A549 treated with AZD2906 at 1 μM for 4 hours (cell line): ENCODE measurements around the gene DMRT2. TPM values are rescaled to one million over a fixed set of nuclear protein-coding genes. Genes with fewer than 3 reads are reported as not detected.

Experiments used
- total RNA-seq: library from RNA; stranded (reverse); fragments of 200-300 nt; extraction: Qiagen RNA extraction; gene quantifications from 5 replicates; pipeline ENCODE4 v1.2.3, GENCODE V29; 2022

The DMRT2 gene
- total RNA-seq, result 0.03 to 0.10 TPM (median 0.08 TPM) in 3 of 5 replicates, not detected in the others

DNA sequence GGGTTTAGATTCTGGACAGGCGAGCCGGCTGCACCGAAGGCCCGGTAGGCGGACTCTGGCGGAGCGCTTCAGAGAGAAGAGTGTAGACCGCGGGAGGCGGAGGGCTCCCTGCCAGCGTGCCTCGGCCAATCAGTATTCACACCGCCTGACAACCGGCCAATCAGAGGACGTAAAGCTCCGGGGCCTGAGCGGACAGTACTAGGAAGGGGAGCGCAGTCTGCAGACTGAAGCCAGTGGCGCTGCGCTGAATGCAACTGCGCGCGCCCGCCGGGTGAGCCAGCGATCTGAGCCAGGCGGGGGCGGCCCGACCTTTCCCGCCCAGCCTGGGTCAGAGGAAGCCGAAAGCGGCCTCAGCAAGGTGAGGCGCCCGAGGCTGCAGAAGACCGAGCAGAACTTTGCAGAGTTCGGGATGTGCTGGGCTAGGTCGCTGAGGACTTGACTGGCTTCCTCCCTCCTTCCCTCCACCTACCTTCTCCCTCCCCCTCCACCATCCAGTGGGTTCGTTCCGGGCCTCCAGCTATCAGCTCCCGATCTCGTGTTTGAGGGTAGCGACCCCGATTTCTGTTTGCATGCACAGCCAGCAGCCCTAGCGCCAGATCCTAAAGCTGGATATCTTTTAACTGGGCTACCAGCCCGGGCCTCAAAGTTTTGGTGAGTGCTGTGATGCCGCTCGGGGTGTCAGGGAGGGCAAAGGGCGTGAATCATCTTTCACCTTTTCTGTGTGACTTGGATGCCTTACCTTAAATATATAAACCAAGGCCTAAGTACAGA is at the start of gene DMRT2:
TSS of gene DMRT2 (plus strand) at position 233 of the 771 bp plus-strand sequence. CDS start 1,257 bp downstream, outside the sequence.

Other genes starting within 250 kb of the DMRT2 start
- gene DMRT1, start 208.7 kb upstream of the DMRT2 start, total RNA-seq, result 0.05 to 0.09 TPM (median 0.05 TPM) in 3 of 5 replicates, not detected in the others
- gene DMRT3, start 73.7 kb upstream of the DMRT2 start, total RNA-seq, result 0.03 TPM in 1 of 5 replicates, not detected in the others